ENCODE data around the gene RYR2.

DNA sequence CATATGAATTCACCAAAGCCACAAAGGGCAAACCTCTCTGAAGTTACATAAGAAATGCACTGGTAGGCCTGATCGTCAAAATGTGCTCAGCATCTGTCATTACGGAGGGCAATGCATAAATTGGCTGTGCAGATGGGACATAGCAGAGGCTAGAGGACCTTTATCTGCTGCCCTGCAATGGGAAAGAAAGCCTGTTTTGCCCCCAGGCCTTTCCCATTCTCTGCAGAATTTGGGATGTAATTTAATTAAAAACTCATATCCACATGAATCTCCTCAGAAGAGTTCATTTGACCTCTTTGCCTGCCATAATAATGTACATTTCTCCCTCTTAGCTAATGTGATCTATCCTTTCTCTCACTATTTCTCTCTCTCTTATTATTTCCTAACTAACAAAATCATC lies 690.7 kb downstream of the RYR2 start:
- TF ChIP-seq TAF1 (IDR thresholded peaks at IDR 0.05; ENCODE audit: borderline replicate concordance, low read depth, low read length) (no peak), POLR2A (IDR thresholded peaks at IDR 0.05; ENCODE audit: low read depth, low read length) (no peak), POLR2AphosphoS5 (IDR thresholded peaks at IDR 0.05; ENCODE audit: low read depth, low read length) (no peak)
